ENCODE results near the gene AGBL1. TPM values are rescaled to one million over a fixed set of nuclear protein-coding genes. Genes with fewer than 3 reads are reported as not detected.

AGBL1 gene
- total RNA-seq, 1 experiment from 2014 or later = not detected

DNA sequence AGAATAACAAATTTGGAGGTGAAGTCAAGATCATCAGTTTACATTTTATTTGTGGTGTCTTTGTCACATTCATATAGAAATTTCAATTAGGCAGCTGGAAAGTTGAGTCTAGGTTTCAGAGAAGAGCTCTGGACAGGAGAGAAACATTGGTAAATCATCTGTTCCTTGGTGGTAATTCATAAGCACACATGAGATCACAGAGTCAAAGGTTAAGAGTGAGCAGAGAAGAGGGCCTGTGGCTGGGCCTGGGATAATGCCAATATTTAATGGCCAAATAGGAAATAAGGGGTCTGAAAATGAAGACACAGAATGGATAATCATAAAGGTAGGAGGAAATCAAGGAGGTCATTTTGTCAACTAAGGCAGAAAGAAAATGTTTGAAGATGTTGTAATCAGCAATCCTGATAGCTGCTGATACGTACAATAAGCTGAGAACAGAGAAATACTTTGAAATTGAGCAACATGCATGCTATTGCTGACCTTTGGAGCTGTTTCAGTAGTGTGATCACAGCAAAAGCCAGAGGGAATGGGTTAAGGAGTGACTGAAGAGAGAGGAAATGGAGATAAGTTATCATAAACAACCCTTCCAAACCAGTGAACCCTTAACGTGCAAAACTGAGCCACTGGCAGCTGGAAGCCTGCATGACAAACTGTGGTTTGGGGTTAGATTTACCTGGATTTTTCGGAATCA is 692.8 kb downstream of the AGBL1 start:
- H4K20me1 ChIP-seq (ENCODE audit: control insufficient read depth, insufficient read depth, insufficient read length) = no peaks in the 10 kb centered on the region
- H2BK12ac ChIP-seq (ENCODE audit: insufficient read length, low read depth, low read length) = no peak overlapping the region
- H2AFZ ChIP-seq (ENCODE audit: low read length) = no peak overlapping the region
- H3K23me2 ChIP-seq (ENCODE audit: insufficient read length, low read depth, low read length, poor library complexity, severe bottlenecking) = no peaks in the 10 kb centered on the region
- H3K27me3 ChIP-seq (ENCODE audit: insufficient read depth, low read length) = no peaks in the 10 kb centered on the region
- no CpG with 5 or more reads among the region's 3 CpGs for WGBS (ENCODE audit: extremely low coverage, insufficient read length, low lambda C conversion rate)
- H3K79me1 ChIP-seq (ENCODE audit: insufficient read depth, low read depth, low read length, poor library complexity, severe bottlenecking) = no peaks in the 10 kb centered on the region
- H3K4me2 ChIP-seq (ENCODE audit: insufficient read depth, insufficient read length, low read length) = no peak overlapping the region
- H3K56ac ChIP-seq (ENCODE audit: insufficient read length, low read depth, low read length) = no peak overlapping the region
- no peaks in the 10 kb centered on the region for H3K79me2 ChIP-seq (ENCODE audit: insufficient read depth, low read length)
- H3K18ac ChIP-seq (ENCODE audit: insufficient read length, low read depth, low read length) = no peak overlapping the region
- no peaks in the 10 kb centered on the region for H3K27me3 Mint-ChIP-seq (ENCODE audit: low read depth)
- H2AK5ac ChIP-seq (ENCODE audit: insufficient read length, low read length) = no peak overlapping the region
- no peak overlapping the region for H2BK5ac ChIP-seq (ENCODE audit: insufficient read length, low read length)
- TF ChIP-seq CTCF (conservative IDR thresholded peaks at IDR 0.05) = no peak
- no peak overlapping the region for H2BK120ac ChIP-seq (ENCODE audit: low read depth, low read length, poor library complexity, severe bottlenecking)
- H4K91ac ChIP-seq (ENCODE audit: insufficient read length, low read depth, low read length) = no peak overlapping the region
- H3K4me1 Mint-ChIP-seq = no peaks in the 10 kb centered on the region
- no peaks in the 10 kb centered on the region for H3K36me3 Mint-ChIP-seq (ENCODE audit: insufficient read depth in 1 of 3, low read depth in 3 of 3)
- no peak overlapping the region for H2BK15ac ChIP-seq (ENCODE audit: low read depth, low read length)
- H3K4me3 Mint-ChIP-seq = no peak overlapping the region
- H2BK20ac ChIP-seq (ENCODE audit: low read depth, low read length, poor library complexity, severe bottlenecking) = no peak overlapping the region
- H3K23ac ChIP-seq (ENCODE audit: insufficient read length, low read depth, low read length) = no peak overlapping the region
- H3K14ac ChIP-seq (ENCODE audit: insufficient read depth, low read length) = no peak overlapping the region
- no peak for DNase-seq
- H4K5ac ChIP-seq (ENCODE audit: insufficient read length, low read depth, low read length) = no peak overlapping the region
- no peak overlapping the region for H3K4ac ChIP-seq (ENCODE audit: low read depth, low read length)
- H3K9me3 ChIP-seq (ENCODE audit: control insufficient read depth, low read depth, low read length) = no peaks in the 10 kb centered on the region
- no peaks in the 10 kb centered on the region; a peak in 1 of 5 replicates for H3K9me3 Mint-ChIP-seq
- H3T11ph ChIP-seq (ENCODE audit: low read length) = no peak overlapping the region
- H3K4me1 ChIP-seq (ENCODE audit: insufficient read depth, low read length) = no peaks in the 10 kb centered on the region
- H3K9ac ChIP-seq (ENCODE audit: extremely low read depth, insufficient read length, low read length) = no peak overlapping the region
- H3K27ac ChIP-seq (ENCODE audit: insufficient read length, low read depth, low read length) = no peak overlapping the region
- no peak overlapping the region for H3K27ac Mint-ChIP-seq
- H4K8ac ChIP-seq (replicated peaks; ENCODE audit: insufficient read length, low read depth, low read length) = no peak overlapping the region

Measured in H9 (cell line).